Measurements from ENCODE around the gene RRP7A.

DNA sequence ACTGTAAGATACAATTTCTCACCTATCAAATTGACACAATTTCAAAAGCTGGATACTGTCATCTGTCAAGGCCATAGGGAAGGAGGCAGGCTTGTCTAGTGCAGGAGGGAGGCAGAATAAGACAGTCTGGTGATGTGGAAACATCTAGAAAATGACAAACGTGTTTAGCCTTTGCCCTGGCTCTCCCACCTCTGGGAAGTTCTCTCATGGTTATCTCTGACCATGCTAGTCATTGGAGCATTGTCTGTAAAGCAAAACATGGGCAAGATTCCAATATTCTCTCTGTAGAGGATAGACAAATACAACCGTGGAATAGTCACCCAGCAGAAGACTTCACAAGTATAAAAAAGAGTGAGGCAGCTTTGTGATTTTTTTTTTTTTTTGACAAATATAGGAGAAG is 25.1 kb upstream of the RRP7A start:
- TF ChIP-seq, protein P1, sequence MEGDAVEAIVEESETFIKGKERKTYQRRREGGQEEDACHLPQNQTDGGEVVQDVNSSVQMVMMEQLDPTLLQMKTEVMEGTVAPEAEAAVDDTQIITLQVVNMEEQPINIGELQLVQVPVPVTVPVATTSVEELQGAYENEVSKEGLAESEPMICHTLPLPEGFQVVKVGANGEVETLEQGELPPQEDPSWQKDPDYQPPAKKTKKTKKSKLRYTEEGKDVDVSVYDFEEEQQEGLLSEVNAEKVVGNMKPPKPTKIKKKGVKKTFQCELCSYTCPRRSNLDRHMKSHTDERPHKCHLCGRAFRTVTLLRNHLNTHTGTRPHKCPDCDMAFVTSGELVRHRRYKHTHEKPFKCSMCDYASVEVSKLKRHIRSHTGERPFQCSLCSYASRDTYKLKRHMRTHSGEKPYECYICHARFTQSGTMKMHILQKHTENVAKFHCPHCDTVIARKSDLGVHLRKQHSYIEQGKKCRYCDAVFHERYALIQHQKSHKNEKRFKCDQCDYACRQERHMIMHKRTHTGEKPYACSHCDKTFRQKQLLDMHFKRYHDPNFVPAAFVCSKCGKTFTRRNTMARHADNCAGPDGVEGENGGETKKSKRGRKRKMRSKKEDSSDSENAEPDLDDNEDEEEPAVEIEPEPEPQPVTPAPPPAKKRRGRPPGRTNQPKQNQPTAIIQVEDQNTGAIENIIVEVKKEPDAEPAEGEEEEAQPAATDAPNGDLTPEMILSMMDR (conservative IDR thresholded peaks at IDR 0.05): no peak
- no peak for TF ChIP-seq ZFX (IDR thresholded peaks at IDR 0.05)
